Heart left ventricle (tissue), 16 donors: ENCODE data around the gene AMER3. TPM values are rescaled to one million over a fixed set of nuclear protein-coding genes. Genes with fewer than 3 reads are reported as not detected.

Experiments used
- ATAC-seq, 4 donors: fragments of 200-7000 bp; cut with Tn5 transposase; one replicate each; pipeline ENCODE4 v1.9.1; 2020 to 2022; ENCODE audit warnings: moderate library complexity in 4 of 4, mild to moderate bottlenecking in 3 of 4, moderate number of reproducible peaks in 1 of 4
- DNase-seq, 5 donors: peaks; one replicate each; pipeline ENCODE4 v3.0.0-alpha.2; 2020
- H3K27ac ChIP-seq, 12 donors: fragments of 200-600 bp; sonication (generic) in 4 of 12; one replicate each; pipeline versions ENCODE4 v1.5.0 to v1.8.0; 2016 to 2022; ENCODE audit warnings: mild to moderate bottlenecking in 2 of 12
- H3K27me3 ChIP-seq, 9 donors: fragments of 200-600 bp; sonication (generic) in 2 of 9; one replicate each; pipeline versions ENCODE4 v1.5.1 to v1.8.0; 2016 to 2022; ENCODE audit warnings: mild to moderate bottlenecking in 3 of 9
- H3K36me3 ChIP-seq, 9 donors: fragments of 200-600 bp; sonication (generic) in 2 of 9; one replicate each; pipeline versions ENCODE4 v1.5.0 to v1.8.0; 2018 to 2022; ENCODE audit warnings: mild to moderate bottlenecking in 2 of 9
- H3K4me1 ChIP-seq, 12 donors: fragments of 200-600 bp; sonication (generic) in 4 of 12; one replicate each; pipeline versions ENCODE4 v1.5.0 to v1.8.0; 2016 to 2022; ENCODE audit warnings: mild to moderate bottlenecking in 3 of 12
- H3K4me3 ChIP-seq, 12 donors: fragments of 200-600 bp; sonication (generic) in 4 of 12; one replicate each; pipeline versions ENCODE4 v1.5.0 to v1.8.0; 2017 to 2022; ENCODE audit warnings: mild to moderate bottlenecking in 9 of 12, moderate library complexity in 4 of 12
- H3K9me3 ChIP-seq, 12 donors: fragments of 200-600 bp; sonication (generic) in 4 of 12; one replicate each; pipeline versions ENCODE4 v1.5.0 to v1.8.0; 2016 to 2022; ENCODE audit warnings: mild to moderate bottlenecking in 1 of 12
- CTCF ChIP-seq, 12 donors: fragments of 200-600 bp; sonication (generic) in 4 of 12; IDR thresholded peaks; one replicate each; pipeline versions ENCODE4 v1.5.0 to v1.8.0; 2018 to 2022; ENCODE audit warnings: antibody characterized with exemption in 12 of 12, mild to moderate bottlenecking in 5 of 12
- POLR2A ChIP-seq, 2 donors: fragments of 450-650 bp; IDR thresholded peaks; one replicate each; pipeline ENCODE4 v1.6.1; 2017; ENCODE audit warnings: antibody characterized with exemption in 2 of 2, mild to moderate bottlenecking in 2 of 2, moderate library complexity in 2 of 2
- WGBS, 4 donors: extraction: QIAGEN DNeasy Blood & Tissue Kit in 2 of 4; methylation state at CpG; one replicate each; pipeline versions ENCODE4 v1.1.5 to v1.1.7; 2013 to 2018; 5-methylcytosine and 5-hydroxymethylcytosine counted together
- intact Hi-C, 10 donors: fragments of 100-400 bp; cut with DNase I; formaldehyde crosslinking; loops; one replicate each; pipeline versions ENCODE4 v1.11.1 to v1.14.2; 2022
- polyA plus RNA-seq, 2 donors: library from polyadenylated mRNA; stranded (reverse); fragments of 200-250 nt; gene quantifications; one replicate each; pipeline ENCODE4 v1.2.3, GENCODE V29; 2013
- total RNA-seq, 9 donors: library from RNA; depleted of rRNA in 2 of 9; stranded (reverse); fragments of >200 nt in 2 of 9; fragmentation: NEBNext Ultra II Directional in 3 of 9; extraction: Animal tissue kit (Norgen Biotek cat#: 25700) in 3 of 9; gene quantifications; one replicate each; pipeline versions ENCODE4 v1.1.0 to v1.2.4, GENCODE V29; 2016 to 2023
- donor health status: ischemic (EF 13 %, LVEDD 7.1; RV severe dilation, severe dysfunction).
- donor health status: healthy with polysubstance abuse.
- donor health status: DM: no; HTN: yes; CAD: no.
- donor health status: DM: no; HTN: no; CAD: no.
- donor health status: ischemic (EF 25% LVEDD 6.9; RV normal size, moderate dysfunction).
- donor health status: ischemic (EF 25% LVEDD 5.7; RV mildly dilated, moderate dysfunction).
- donor health status: healthy.
- donor health status: DM: yes; HTN: yes; CAD: no.
- donor health status: ischemic (EF 35%, LVEDD 5.7; RV mildly dilated, moderate dysfunction).
- donor health status: nonischemic (EF 11% LVEDD 7.7; RV severe dilation, severe dysfunction).
- donor health status: DM: yes; HTN: yes; CAD: no.
- donor health status: PGD.
- donor health status: ischemic (EF 29% LVEDD 5.4; RV normal size, mild dysfunction).
- donor health status: nonischemic (EF 23%, LVEDD 6.1; RV moderate dilation, normal function).

AMER3 gene
- total and polyA plus RNA-seq, 11 donors: not detected

GRCh38 chr2:130763405-130763804, 8.1 kb downstream of the AMER3 start:
- H3K4me3 ChIP-seq: no peak overlapping the region
- ATAC-seq: no peak
- 78 to 84% (median 83%) methylated on average over 6 to 12 of the region's 12 CpGs for WGBS, 4 donors
- no peak overlapping the region for H3K27ac ChIP-seq
- H3K4me1 ChIP-seq: no peaks in the 10 kb centered on the region
- no peaks in the 10 kb centered on the region for H3K9me3 ChIP-seq
- peaks cover 0 to 56% (median 7%) of the 10 kb centered on the region in 9 donors for H3K27me3 ChIP-seq
- intact Hi-C loops: no loop called here
- DNase-seq: no peak
- TF ChIP-seq POLR2A (IDR thresholded peaks at IDR 0.05): no peak
- no peak for TF ChIP-seq CTCF (IDR thresholded peaks at IDR 0.05)
- no peaks in the 10 kb centered on the region for H3K36me3 ChIP-seq

DNA sequence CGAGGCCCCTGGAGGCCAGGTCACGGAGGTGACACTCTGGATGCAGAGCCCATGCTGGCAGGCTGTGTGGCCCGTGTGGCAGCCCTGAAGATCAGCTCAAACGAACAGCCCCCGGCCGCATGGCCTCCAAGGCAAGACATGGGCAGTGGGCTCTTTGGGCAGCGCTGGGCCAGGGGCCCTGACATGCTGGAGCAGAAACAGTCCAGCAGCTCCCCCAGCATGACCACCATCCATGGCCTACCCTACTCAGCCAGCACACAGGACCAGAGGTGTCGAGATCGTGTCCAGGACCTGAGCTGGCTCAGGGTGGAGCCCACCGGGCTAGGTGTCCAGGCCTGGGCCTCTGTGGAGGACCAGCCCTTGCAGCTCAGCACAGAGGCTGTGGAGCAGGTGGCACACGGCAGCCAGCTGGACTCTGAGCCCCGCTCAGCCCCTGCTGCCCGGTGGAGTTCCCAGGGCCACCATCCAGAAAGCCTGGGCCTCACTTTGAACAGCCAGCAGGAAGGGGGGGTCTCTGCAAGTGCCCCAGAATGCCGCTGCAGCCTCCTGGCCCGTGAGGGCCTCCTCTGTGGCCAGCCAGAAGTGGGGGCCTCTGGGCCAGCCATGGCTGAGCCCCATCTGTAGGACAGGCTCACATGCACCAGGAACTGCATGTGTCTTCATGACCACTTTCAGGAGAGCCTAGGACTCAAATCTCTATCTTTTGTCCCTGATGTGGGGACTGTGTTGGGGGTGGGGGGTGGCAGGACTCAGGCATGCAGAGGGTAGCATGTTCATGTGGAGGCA, 8.9 kb downstream of the AMER3 start:
- Histone ChIP-seq H3K36me3 (no peaks in the 10 kb centered on the region), H3K27me3 (peaks cover 0 to 56% (median 5%) of the 10 kb centered on the region in 9 donors), H3K9me3 (no peaks in the 10 kb centered on the region), H3K4me1 (no peaks in the 10 kb centered on the region), H3K4me3 (no peak overlapping the region), H3K27ac (no peak overlapping the region)
- 80 to 87% (median 83%) methylated on average over 6 to 15 of the region's 15 CpGs for WGBS, 4 donors
- ATAC-seq: no peak
- DNase-seq: no peak
- intact Hi-C loops: no loop called here
- no peak for TF ChIP-seq CTCF (IDR thresholded peaks at IDR 0.05)
- TF ChIP-seq POLR2A (IDR thresholded peaks at IDR 0.05): no peak

DNA sequence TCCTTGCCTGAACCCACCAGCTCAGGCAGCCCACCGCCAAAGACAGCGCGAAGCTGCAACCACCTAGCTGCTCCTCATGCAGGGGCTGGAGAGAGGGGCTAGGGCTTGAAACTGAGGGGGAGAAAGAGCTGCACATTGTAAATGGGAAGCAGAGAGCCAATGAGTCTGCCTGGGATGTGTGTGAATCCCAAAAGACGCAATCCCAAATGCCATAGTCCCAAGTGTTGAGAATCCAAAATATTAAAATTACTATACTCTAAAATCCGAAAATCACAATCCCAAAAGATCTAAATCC, 9.4 kb downstream of the AMER3 start:
- TF ChIP-seq CTCF (IDR thresholded peaks at IDR 0.05) (no peak), POLR2A (IDR thresholded peaks at IDR 0.05) (no peak)
- Histone ChIP-seq H3K27me3 (peaks cover 0 to 55% (median 4%) of the 10 kb centered on the region in 9 donors), H3K27ac (no peak overlapping the region), H3K36me3 (no peaks in the 10 kb centered on the region), H3K4me1 (no peaks in the 10 kb centered on the region), H3K9me3 (no peaks in the 10 kb centered on the region), H3K4me3 (no peak overlapping the region)
- DNase-seq: no peak
- intact Hi-C loops: no loop called here
- WGBS, 4 donors: 84 to 93% (median 88%) methylated on average over 5 of the region's 5 CpGs
- no peak for ATAC-seq

DNA sequence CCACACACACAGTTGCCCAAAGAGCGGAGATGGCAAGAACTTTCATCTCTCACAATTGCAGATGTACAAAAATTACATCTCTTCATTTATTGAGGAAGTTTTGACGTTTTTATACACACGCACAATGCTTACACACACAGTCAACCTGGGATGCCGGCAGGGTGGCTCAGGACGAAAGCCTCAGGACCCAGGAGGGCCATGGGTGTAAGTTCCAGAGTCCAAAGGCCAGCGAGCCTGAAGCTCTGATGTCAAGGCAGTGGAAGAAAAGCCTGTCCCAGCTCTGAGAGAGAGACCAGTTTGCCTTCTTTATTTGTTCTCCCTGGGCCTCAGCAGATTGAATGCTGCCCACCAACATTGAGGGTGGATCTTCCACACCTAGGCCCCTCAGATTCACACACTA, 10.1 kb downstream of the AMER3 start:
- H3K9me3 ChIP-seq: no peaks in the 10 kb centered on the region
- H3K4me3 ChIP-seq: no peak overlapping the region
- DNase-seq (no peak), ATAC-seq (no peak)
- intact Hi-C loops: no loop called here
- peaks cover 0 to 49% (median 4%) of the 10 kb centered on the region in 9 donors for H3K27me3 ChIP-seq
- no peak for TF ChIP-seq CTCF (IDR thresholded peaks at IDR 0.05)
- no peak for TF ChIP-seq POLR2A (IDR thresholded peaks at IDR 0.05)
- H3K36me3 ChIP-seq: no peaks in the 10 kb centered on the region
- no peak overlapping the region for H3K27ac ChIP-seq
- H3K4me1 ChIP-seq: no peaks in the 10 kb centered on the region
- WGBS, 4 donors: 80 to 81% (median 81%) methylated on average over 6 of the region's 6 CpGs
